Activated CD8-positive, alpha-beta T cell treated with anti-CD3 and anti-CD28 coated beads, Interleukin-2, amount 10 ng/mL, durations not matched to agents 7 days and 5 days (primary cell): Measurements from ENCODE around the gene TAC4. TPM values are rescaled to one million over a fixed set of nuclear protein-coding genes. Genes with fewer than 3 reads are reported as not detected.

Experiments used
- ATAC-seq: fragments of 150-1000 bp; cut with Tn5 transposase; one replicate; pipeline ENCODE4 v1.10.0; 2021; ENCODE audit warnings: moderate library complexity
- CTCF ChIA-PET: fragments of 350-600 bp; sonication (Branson Sonifier 250); formaldehyde crosslinking; loops from one replicate; lab custom pipeline; 2021; ENCODE audit warnings: antibody characterized with exemption; lab: Charles Lee
- POLR2A ChIA-PET: fragments of 350-600 bp; sonication (Branson Sonifier 250); formaldehyde crosslinking; loops from one replicate; lab custom pipeline; 2021; ENCODE audit warnings: antibody characterized with exemption; lab: Charles Lee
- DNase-seq: peaks from one replicate; pipeline ENCODE4 v3.0.0-alpha.2; 2020
- H3K27ac Mint-ChIP-seq: one replicate; pipeline ENCODE4 v1.8.0; 2021; ENCODE audit warnings: mild to moderate bottlenecking, mixed read lengths
- H3K27me3 Mint-ChIP-seq: one replicate; pipeline ENCODE4 v1.8.0; 2021; ENCODE audit warnings: low read depth, mixed read lengths
- H3K36me3 Mint-ChIP-seq: one replicate; pipeline ENCODE4 v1.8.0; 2021; ENCODE audit warnings: low read depth, mixed read lengths
- H3K4me1 Mint-ChIP-seq: one replicate; pipeline ENCODE4 v1.8.0; 2021; ENCODE audit warnings: low read depth, mixed read lengths
- H3K4me3 Mint-ChIP-seq: one replicate; pipeline ENCODE4 v1.8.0; 2021; ENCODE audit warnings: mild to moderate bottlenecking, mixed read lengths
- H3K9me3 Mint-ChIP-seq: one replicate; pipeline ENCODE4 v1.8.0; 2022; ENCODE audit warnings: mixed read lengths; ENCODE audit not compliant: insufficient read depth
- total RNA-seq, 2 experiments: library from RNA; stranded (reverse); gene quantifications; one replicate each; pipeline ENCODE4 v1.2.3, GENCODE V29; 2021

Gene TAC4
- total RNA-seq, 2 experiments from 2014 or later, result not detected

DNA sequence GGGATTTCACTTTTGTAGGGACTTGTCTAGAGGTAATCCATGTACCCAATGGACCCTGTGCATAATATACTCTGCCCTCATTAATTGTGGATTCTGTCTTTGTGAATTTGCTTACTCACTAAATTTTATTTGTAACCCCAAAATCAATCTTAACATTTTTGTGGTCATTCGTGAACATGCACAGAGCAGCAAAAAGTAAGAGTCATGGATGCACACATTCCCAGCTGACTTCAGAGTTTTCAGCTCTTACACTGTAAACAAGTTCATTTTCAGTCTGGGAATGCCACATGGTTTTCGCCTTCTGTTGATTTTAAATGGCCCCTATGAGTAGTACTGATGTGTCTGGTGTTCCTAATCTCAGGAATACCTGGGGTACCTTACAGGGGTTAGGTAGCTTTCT, 24.3 kb downstream of the TAC4 start:
- Mint-ChIP-seq H3K36me3 (peaks cover 65% of the 10 kb centered on the region), H3K9me3 (no peaks in the 10 kb centered on the region), H3K4me1 (peaks cover 25% of the 10 kb centered on the region), H3K27ac (no peak overlapping the region), H3K4me3 (no peak overlapping the region), H3K27me3 (no peaks in the 10 kb centered on the region)
- POLR2A ChIA-PET, result no interaction called here
- ATAC-seq (no peak), DNase-seq (no peak)
- CTCF ChIA-PET, result no interaction called here

DNA sequence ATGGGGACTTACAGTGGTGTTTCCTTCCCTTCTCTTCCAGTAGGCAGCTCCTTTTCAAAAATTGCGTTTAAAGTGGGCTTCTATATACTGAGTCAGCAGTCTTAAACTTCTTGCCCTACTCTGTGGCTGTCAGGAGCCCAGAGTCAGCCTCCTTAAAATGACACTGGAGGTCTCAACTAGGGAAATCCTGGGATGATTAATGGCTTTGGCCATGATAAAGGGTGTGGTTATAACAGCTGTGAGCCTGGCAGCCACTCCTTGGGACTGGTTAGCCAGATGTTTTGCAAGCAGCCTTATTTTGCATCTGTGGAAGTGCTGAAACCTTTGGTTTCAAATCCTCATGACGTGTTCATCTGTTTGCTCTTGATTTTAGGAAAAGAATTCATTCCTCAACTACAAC, 25.0 kb downstream of the TAC4 start:
- ChIA-PET CTCF (interaction anchor here (1.0 to 1.2 kb wide), 2 partner anchors 29 to 174 kb away, joined by 3 to 5 read pairs; no protein-coding TSS in a partner anchor), POLR2A (no interaction called here)
- peaks cover 33% of the 10 kb centered on the region for H3K4me1 Mint-ChIP-seq
- H3K27me3 Mint-ChIP-seq, result no peaks in the 10 kb centered on the region
- ATAC-seq (no peak), DNase-seq (no peak)
- no peak overlapping the region for H3K27ac Mint-ChIP-seq
- no peak overlapping the region for H3K4me3 Mint-ChIP-seq
- H3K9me3 Mint-ChIP-seq, result no peaks in the 10 kb centered on the region
- peaks cover 65% of the 10 kb centered on the region for H3K36me3 Mint-ChIP-seq

DNA sequence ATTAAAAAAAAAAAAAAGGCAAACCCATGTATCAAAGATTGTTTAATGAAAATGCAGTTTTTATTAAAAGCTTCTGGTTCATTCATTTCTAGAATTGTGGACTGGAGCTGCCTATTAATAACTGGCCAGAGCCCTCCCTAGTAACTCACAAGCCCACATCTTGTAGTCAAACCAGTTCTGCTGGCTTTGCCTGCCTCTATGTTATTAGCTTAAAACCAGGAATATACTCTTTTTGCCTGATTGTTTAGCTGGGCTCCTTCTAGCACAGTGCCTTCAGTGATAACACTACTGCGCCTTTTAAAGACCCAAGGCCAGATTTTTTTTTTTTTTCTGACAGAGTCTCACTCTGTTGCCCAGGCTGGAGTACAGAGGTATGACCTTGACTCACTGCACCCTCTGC, 26.0 kb downstream of the TAC4 start:
- Mint-ChIP-seq H3K9me3 (no peaks in the 10 kb centered on the region), H3K27me3 (no peaks in the 10 kb centered on the region), H3K4me1 (peaks cover 42% of the 10 kb centered on the region), H3K4me3 (no peak overlapping the region), H3K27ac (no peak overlapping the region), H3K36me3 (peaks cover 66% of the 10 kb centered on the region)
- no peak for ATAC-seq
- no peak for DNase-seq
- ChIA-PET CTCF (interaction anchor here (0.9 to 1.2 kb wide), 3 partner anchors 29 to 264 kb away, joined by 3 to 5 read pairs (median 3); no protein-coding TSS in a partner anchor), POLR2A (interaction anchor here (0.8 kb wide), 2 partner anchors 34 to 131 kb away, joined by 3 to 5 read pairs; no protein-coding TSS in a partner anchor)

DNA sequence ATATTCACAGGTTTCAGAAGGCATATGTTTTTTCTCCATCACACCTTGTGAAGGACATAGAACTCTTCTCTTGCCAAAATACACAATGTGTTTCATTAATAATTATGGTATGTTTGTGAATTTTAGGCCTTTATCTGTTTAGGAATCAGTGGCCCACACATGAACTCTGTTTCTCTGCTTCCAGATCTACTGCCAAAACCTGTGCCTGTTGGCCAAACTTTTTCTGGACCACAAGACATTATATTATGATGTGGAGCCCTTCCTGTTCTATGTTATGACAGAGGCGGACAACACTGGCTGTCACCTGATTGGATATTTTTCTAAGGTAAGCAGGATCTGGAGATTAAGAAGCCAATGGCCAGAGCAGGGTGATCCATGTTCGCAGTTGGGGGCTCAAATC, 26.4 kb downstream of the TAC4 start:
- Mint-ChIP-seq H3K27ac (peak overlapping the region; percentile 63), H3K27me3 (no peaks in the 10 kb centered on the region), H3K4me1 (peaks cover 46% of the 10 kb centered on the region), H3K4me3 (no peak overlapping the region), H3K36me3 (peaks cover 71% of the 10 kb centered on the region), H3K9me3 (no peaks in the 10 kb centered on the region)
- ATAC-seq, result no peak
- CTCF ChIA-PET, result interaction anchor here (0.9 to 1.2 kb wide), 4 partner anchors 30 to 264 kb away, joined by 3 to 5 read pairs (median 3); no protein-coding TSS in a partner anchor
- POLR2A ChIA-PET, result interaction anchor here (0.8 kb wide), 2 partner anchors 33 to 130 kb away, joined by 3 to 5 read pairs; no protein-coding TSS in a partner anchor
- no peak for DNase-seq

DNA sequence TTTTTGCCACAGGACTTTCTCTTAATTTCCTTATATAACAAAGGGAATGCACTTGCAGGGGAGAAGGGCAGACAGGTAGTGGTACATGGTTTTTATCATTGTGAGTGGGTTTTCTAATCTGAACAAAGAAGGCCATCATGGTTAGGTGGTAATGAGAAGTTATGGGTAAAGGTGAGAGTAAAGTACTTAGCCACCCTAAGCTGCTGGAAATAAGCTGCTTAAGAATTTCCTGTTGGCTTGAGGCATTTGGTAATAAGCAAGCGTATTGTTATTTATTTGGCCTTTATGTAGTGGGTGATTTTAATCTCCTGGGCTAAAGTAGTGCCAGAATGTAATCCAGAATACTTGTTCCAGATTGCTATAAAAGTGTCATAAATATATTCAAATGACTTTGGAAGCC, 27.1 kb downstream of the TAC4 start:
- ChIA-PET POLR2A (no interaction called here), CTCF (interaction anchor here (0.9 to 1.0 kb wide), 2 partner anchors 250 to 263 kb away, joined by 3 read pairs; no protein-coding TSS in a partner anchor)
- ATAC-seq (no peak), DNase-seq (no peak)
- Mint-ChIP-seq H3K4me3 (no peak overlapping the region), H3K9me3 (no peaks in the 10 kb centered on the region), H3K27me3 (no peaks in the 10 kb centered on the region), H3K4me1 (peaks cover 53% of the 10 kb centered on the region), H3K27ac (peak overlapping the region; percentile 36), H3K36me3 (peaks cover 71% of the 10 kb centered on the region)

DNA sequence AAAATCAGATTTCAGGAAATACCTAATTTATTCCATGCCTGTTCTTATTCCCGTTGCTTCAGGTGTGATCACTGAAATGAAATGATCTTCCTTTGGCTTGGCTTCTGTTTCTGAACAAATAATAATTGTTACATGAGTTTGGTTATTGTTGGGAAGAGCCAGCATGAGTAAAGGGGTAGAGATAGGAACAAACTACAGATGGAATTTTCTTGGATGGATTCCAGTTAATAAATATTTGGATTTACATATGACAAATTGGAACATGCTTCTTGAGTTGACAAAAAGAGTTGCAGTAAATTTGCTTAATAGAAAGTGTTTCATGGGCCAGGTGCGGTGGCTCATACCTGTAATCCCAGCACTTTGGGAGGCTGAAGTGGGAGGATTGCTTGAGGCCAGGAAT, 28.2 kb downstream of the TAC4 start:
- H3K4me3 Mint-ChIP-seq, result no peak overlapping the region
- peaks cover 61% of the 10 kb centered on the region for H3K4me1 Mint-ChIP-seq
- ATAC-seq (no peak), DNase-seq (no peak)
- CTCF ChIA-PET, result no interaction called here
- H3K27me3 Mint-ChIP-seq, result no peaks in the 10 kb centered on the region
- H3K9me3 Mint-ChIP-seq, result no peaks in the 10 kb centered on the region
- POLR2A ChIA-PET, result interaction anchor here (0.6 kb wide), 1 partner anchor 906 kb away, joined by 3 read pairs; no protein-coding TSS in a partner anchor
- no peak overlapping the region for H3K27ac Mint-ChIP-seq
- peaks cover 71% of the 10 kb centered on the region for H3K36me3 Mint-ChIP-seq

DNA sequence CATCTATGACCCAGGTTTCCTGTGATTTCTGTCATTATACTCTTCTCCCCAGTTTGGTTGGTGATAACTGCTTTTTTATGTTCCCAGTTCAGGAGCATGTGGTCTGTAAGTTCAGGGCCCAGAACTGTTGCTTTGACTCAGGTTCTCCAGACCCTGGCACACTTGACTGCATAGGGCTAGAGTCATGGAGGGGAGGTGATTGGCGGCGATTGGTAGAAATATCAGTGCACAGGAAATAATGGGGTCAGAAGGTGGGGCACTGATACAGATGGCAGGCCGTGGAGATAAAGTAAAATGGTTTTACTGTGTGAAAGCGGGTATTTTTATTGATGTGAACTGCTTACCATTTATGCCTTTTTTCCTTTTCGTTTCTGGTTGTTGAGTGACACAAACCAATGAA, 28.7 kb downstream of the TAC4 start:
- peaks cover 63% of the 10 kb centered on the region for H3K4me1 Mint-ChIP-seq
- H3K4me3 Mint-ChIP-seq, result no peak overlapping the region
- CTCF ChIA-PET, result interaction anchor here (1.2 to 1.5 kb wide), 2 partner anchors 21 to 110 kb away, joined by 3 to 5 read pairs; no protein-coding TSS in a partner anchor

DNA sequence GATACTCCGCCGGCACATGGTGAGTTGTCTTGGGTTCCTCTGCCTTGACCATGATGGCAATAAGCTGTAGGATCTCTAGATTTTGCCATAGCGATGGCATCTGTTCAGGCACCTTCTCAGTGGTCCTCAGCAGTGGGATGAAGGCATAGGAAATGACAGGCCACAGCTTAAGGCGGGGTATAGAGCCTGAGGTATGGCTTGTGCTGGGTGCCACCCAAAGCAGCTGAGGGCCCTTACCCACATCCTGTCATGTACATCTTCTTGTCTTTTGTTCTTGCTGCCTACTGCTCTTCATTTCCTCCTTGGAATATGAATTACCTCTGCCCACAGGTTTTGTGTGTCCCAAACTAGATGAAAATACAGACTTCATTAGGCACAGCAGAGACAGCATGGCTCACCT, 29.9 kb downstream of the TAC4 start:
- ChIA-PET POLR2A (interaction anchor here (0.7 to 1.5 kb wide), 2 partner anchors 19 to 30 kb away, joined by 3 to 6 read pairs; partner anchors contain the start of gene KAT7), CTCF (interaction anchor here (0.8 to 2.4 kb wide), 7 partner anchors 9 to 260 kb away, joined by 3 to 11 read pairs (median 3); no protein-coding TSS in a partner anchor)
- ATAC-seq (peak; percentile 97), DNase-seq (peak; percentile 76)
- peak overlapping the region; percentile 68 for H3K4me3 Mint-ChIP-seq
- H3K36me3 Mint-ChIP-seq, result peaks cover 71% of the 10 kb centered on the region
- H3K4me1 Mint-ChIP-seq, result peaks cover 63% of the 10 kb centered on the region
- peak overlapping the region; percentile 97 for H3K27ac Mint-ChIP-seq
- no peaks in the 10 kb centered on the region for H3K9me3 Mint-ChIP-seq
- H3K27me3 Mint-ChIP-seq, result no peaks in the 10 kb centered on the region

More for the DNA sequence above, 28.7 kb downstream of the TAC4 start:
- Mint-ChIP-seq H3K36me3 (peaks cover 72% of the 10 kb centered on the region), H3K27me3 (no peaks in the 10 kb centered on the region), H3K27ac (peak overlapping the region; percentile 97), H3K9me3 (no peaks in the 10 kb centered on the region)
- ATAC-seq (no peak), DNase-seq (no peak)
- POLR2A ChIA-PET, result interaction anchor here (0.6 kb wide), 1 partner anchor 1441 kb away, joined by 3 read pairs; the partner anchor contains the start of gene UTP18

DNA sequence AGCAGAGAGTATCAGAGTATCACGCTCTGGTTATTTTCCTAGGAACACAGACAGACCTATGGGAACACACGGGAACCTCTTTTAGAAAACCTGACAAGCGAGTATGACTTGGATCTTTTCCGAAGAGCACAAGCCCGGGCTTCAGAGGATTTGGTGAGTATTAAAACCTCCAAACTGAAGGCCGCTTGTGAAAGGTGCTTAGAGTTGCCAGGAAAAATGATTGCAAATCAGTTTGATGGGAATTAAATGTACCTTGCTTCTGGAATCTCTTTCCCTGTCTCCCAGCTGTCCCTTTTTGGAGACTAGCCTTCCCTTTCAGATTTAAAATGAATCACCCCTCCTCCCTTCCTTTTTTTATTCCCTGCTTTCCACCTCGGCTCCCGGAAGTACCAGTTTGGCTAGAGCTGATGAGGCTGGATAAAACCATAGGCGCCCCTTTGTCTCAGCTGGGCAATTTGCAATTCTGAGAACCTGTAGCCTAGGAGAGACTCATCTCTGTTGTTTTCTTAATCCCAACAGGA, 32.0 kb downstream of the TAC4 start:
- CTCF ChIA-PET, result interaction anchor here (1.0 to 1.5 kb wide), 5 partner anchors 17 to 246 kb away, joined by 3 to 7 read pairs (median 3); no protein-coding TSS in a partner anchor
- DNase-seq, result no peak
- no peak overlapping the region for H3K4me3 Mint-ChIP-seq
- peaks cover 65% of the 10 kb centered on the region for H3K36me3 Mint-ChIP-seq
- H3K27ac Mint-ChIP-seq, result peak overlapping the region; percentile 97
- no peaks in the 10 kb centered on the region for H3K27me3 Mint-ChIP-seq
- H3K9me3 Mint-ChIP-seq, result no peaks in the 10 kb centered on the region
- no peak for ATAC-seq
- POLR2A ChIA-PET, result interaction anchor here (0.6 to 1.8 kb wide), 4 partner anchors 11 to 108 kb away, joined by 3 to 4 read pairs (median 3); partner anchors contain the start of genes KAT7 and SLC35B1
- peaks cover 56% of the 10 kb centered on the region for H3K4me1 Mint-ChIP-seq

DNA sequence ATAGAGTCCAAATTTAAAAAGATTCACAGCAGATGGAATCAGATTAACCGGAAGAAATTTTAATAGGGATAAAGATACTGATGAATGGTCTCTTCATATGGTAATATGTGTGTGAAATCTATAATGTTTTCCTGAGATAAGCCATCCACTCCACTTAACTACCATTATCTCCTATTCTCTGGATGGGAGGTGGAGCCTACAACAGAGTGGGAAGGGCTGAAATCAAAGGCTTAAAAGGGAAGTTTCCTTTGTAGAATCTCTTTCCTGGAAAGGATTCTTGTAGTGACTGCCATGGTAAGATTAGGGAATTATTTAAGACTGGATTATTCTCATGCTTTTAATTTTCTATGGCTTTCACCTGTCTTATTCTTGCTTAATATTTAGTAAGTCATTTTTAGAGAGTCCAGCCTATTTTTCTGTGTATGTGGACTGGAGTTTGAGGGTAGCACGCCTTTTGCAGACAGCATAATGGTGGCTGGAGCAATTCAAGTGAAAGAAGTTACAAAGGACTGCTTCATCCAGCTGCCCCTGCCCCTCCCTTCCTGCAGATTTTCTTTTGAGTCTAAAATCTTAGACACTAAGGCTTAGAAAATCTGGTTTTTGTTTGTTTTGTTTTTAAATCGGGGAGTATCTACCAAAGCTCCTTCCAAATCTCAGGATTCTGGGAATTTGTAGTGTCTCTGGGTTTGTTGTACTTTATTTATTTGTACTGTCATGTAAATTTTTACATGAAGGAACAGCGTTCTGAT, 32.9 kb downstream of the TAC4 start:
- ChIA-PET CTCF (interaction anchor here (1.0 to 1.4 kb wide), 3 partner anchors 21 to 245 kb away, joined by 3 read pairs; no protein-coding TSS in a partner anchor), POLR2A (interaction anchor here (0.9 to 1.8 kb wide), 3 partner anchors 18 to 107 kb away, joined by 3 to 4 read pairs (median 3); partner anchors contain the start of genes KAT7 and SLC35B1)
- peaks cover 67% of the 10 kb centered on the region for H3K36me3 Mint-ChIP-seq
- H3K27me3 Mint-ChIP-seq, result no peaks in the 10 kb centered on the region
- H3K27ac Mint-ChIP-seq, result peak overlapping the region; percentile 20
- H3K4me1 Mint-ChIP-seq, result peaks cover 51% of the 10 kb centered on the region
- H3K9me3 Mint-ChIP-seq, result no peaks in the 10 kb centered on the region
- no peak for ATAC-seq
- H3K4me3 Mint-ChIP-seq, result no peak overlapping the region
- DNase-seq, result no peak

DNA sequence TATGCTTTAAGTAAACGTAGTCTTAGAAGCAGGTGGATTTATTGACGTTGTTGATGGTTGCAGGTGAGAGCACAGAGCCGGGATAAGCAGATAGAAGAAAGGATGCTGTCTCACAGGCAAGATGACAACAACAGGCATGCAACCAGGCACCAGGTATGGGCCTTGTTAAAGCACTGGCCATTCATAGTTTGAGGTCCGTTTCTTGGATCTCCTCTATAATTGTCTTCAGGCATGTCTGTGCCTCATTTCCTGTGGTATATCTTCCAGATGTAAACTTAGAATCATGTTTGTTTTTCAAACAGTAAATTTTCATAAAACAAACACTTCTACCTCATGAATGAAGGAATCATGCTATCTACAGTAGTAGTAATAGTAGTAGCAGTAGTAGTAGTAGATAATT, 38.8 kb downstream of the TAC4 start:
- no peak overlapping the region for H3K27ac Mint-ChIP-seq
- H3K9me3 Mint-ChIP-seq, result no peaks in the 10 kb centered on the region
- no peak for ATAC-seq
- H3K4me1 Mint-ChIP-seq, result peaks cover 2% of the 10 kb centered on the region
- H3K4me3 Mint-ChIP-seq, result no peak overlapping the region
- DNase-seq, result no peak
- CTCF ChIA-PET, result no interaction called here
- H3K36me3 Mint-ChIP-seq, result peaks cover 64% of the 10 kb centered on the region
- POLR2A ChIA-PET, result no interaction called here
- H3K27me3 Mint-ChIP-seq, result no peaks in the 10 kb centered on the region
